Ectodermal cell (in vitro differentiated cells): ENCODE results near the gene TMED1.

ENCODE experiments used
- H3K27ac ChIP-seq: 2 replicates; pipeline ENCODE4 v1.7.0; 2013; ENCODE audit warnings: mild to moderate bottlenecking, low read depth, low read length; ENCODE audit not compliant: insufficient read depth, poor library complexity, severe bottlenecking
- H3K27me3 ChIP-seq: 2 replicates; pipeline ENCODE4 v1.7.0; 2013; ENCODE audit warnings: mild to moderate bottlenecking, low read length; ENCODE audit not compliant: insufficient read depth, control insufficient read depth, poor library complexity, severe bottlenecking
- H3K36me3 ChIP-seq: one replicate; pipeline ENCODE4 v1.7.0; 2013; ENCODE audit warnings: low read length; ENCODE audit not compliant: control insufficient read depth, insufficient read depth
- H3K4me1 ChIP-seq: one replicate; pipeline ENCODE4 v1.7.0; 2013; ENCODE audit warnings: low read length; ENCODE audit not compliant: control insufficient read depth, insufficient read depth
- H3K4me3 ChIP-seq: 2 replicates; pipeline ENCODE4 v1.7.0; 2013; ENCODE audit warnings: low read depth, low read length, control low read depth; ENCODE audit not compliant: insufficient read depth
- H3K9me3 ChIP-seq: 2 replicates; pipeline ENCODE4 v1.7.0; 2013; ENCODE audit warnings: mild to moderate bottlenecking, low read length, moderate library complexity; ENCODE audit not compliant: control insufficient read depth
- WGBS, 2 experiments: methylation state at CpG; one replicate each; pipeline ENCODE4 v1.1.7; 2013; ENCODE audit warnings: missing lambda C conversion rate in 2 of 2; 5-methylcytosine and 5-hydroxymethylcytosine counted together

Gene TMED1

GRCh38 chr19:10819124-10820060 is 16.6 kb downstream of the TMED1 start:
- H3K27ac ChIP-seq = no peak overlapping the region
- no peaks in the 10 kb centered on the region for H3K4me1 ChIP-seq
- no peaks in the 10 kb centered on the region for H3K27me3 ChIP-seq
- no peaks in the 10 kb centered on the region for H3K9me3 ChIP-seq
- WGBS, 2 experiments = 96 to 97% methylated on average over 26 to 27 of the region's 27 CpGs
- peaks cover 18% of the 10 kb centered on the region for H3K36me3 ChIP-seq
- H3K4me3 ChIP-seq = no peak overlapping the region

GRCh38 chr19:10818301-10819123 is 17.5 kb downstream of the TMED1 start:
- Histone ChIP-seq H3K27ac (no peak overlapping the region), H3K4me1 (no peaks in the 10 kb centered on the region), H3K27me3 (no peaks in the 10 kb centered on the region), H3K36me3 (peaks cover 11% of the 10 kb centered on the region), H3K9me3 (no peaks in the 10 kb centered on the region), H3K4me3 (no peak overlapping the region)
- 95% methylated on average over 19 of the region's 19 CpGs for WGBS, 2 experiments

- Histone ChIP-seq H3K27ac (no peak overlapping the region), H3K9me3 (no peaks in the 10 kb centered on the region), H3K36me3 (peaks cover 16% of the 10 kb centered on the region), H3K4me3 (no peak overlapping the region), H3K4me1 (no peaks in the 10 kb centered on the region), H3K27me3 (no peaks in the 10 kb centered on the region)
- 95 to 96% methylated on average over 42 of the region's 42 CpGs for WGBS, 2 experiments
Measured at GRCh38 chr19:10817291-10818038, 18.5 kb downstream of the TMED1 start.

DNA sequence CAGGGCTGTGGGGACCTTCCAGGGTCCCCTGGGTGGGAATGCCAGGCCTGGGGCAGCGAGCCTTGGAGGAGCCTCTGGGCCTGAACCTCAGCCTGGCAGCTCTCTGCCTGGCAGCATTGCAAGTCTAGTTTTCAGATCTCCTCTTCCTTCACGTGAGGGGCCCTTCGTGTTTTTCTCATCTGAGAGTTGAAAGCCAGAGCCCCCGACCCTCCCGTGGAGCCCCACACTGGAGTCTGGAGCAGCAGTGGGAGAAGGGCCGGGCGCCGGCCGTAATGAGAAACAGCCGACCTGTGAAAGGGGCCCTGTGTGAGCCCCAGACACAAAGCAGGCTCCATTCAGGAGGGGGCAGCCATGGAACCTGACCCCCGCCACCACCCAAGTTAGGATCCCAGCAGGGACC is 19.3 kb downstream of the TMED1 start:
- no peak overlapping the region for H3K27ac ChIP-seq
- H3K9me3 ChIP-seq = no peaks in the 10 kb centered on the region
- H3K36me3 ChIP-seq = peaks cover 16% of the 10 kb centered on the region
- no peaks in the 10 kb centered on the region for H3K27me3 ChIP-seq
- no peak overlapping the region for H3K4me3 ChIP-seq
- 93 to 94% methylated on average over 11 of the region's 11 CpGs for WGBS, 2 experiments
- H3K4me1 ChIP-seq = no peaks in the 10 kb centered on the region

- Histone ChIP-seq H3K4me3 (no peak overlapping the region), H3K36me3 (peaks cover 16% of the 10 kb centered on the region), H3K27ac (no peak overlapping the region), H3K4me1 (no peaks in the 10 kb centered on the region), H3K9me3 (no peaks in the 10 kb centered on the region), H3K27me3 (no peaks in the 10 kb centered on the region)
- 94 to 96% methylated on average over 21 of the region's 21 CpGs for WGBS, 2 experiments
Measured at GRCh38 chr19:10815969-10816644, 19.9 kb downstream of the TMED1 start.

- Histone ChIP-seq H3K36me3 (peaks cover 11% of the 10 kb centered on the region), H3K4me1 (no peaks in the 10 kb centered on the region), H3K27ac (no peak overlapping the region), H3K27me3 (no peaks in the 10 kb centered on the region), H3K9me3 (no peaks in the 10 kb centered on the region), H3K4me3 (no peak overlapping the region)
- 94% methylated on average over 9 of the region's 9 CpGs for WGBS, 2 experiments
Measured at GRCh38 chr19:10815007-10815536, 20.9 kb downstream of the TMED1 start.

- peaks cover 7% of the 10 kb centered on the region for H3K36me3 ChIP-seq
- no peaks in the 10 kb centered on the region for H3K9me3 ChIP-seq
- H3K27ac ChIP-seq = no peak overlapping the region
- 94 to 96% methylated on average over 9 of the region's 9 CpGs for WGBS, 2 experiments
- H3K4me3 ChIP-seq = no peak overlapping the region
- H3K27me3 ChIP-seq = no peaks in the 10 kb centered on the region
- no peaks in the 10 kb centered on the region for H3K4me1 ChIP-seq
Measured at GRCh38 chr19:10812902-10813404, 23.1 kb downstream of the TMED1 start.

DNA sequence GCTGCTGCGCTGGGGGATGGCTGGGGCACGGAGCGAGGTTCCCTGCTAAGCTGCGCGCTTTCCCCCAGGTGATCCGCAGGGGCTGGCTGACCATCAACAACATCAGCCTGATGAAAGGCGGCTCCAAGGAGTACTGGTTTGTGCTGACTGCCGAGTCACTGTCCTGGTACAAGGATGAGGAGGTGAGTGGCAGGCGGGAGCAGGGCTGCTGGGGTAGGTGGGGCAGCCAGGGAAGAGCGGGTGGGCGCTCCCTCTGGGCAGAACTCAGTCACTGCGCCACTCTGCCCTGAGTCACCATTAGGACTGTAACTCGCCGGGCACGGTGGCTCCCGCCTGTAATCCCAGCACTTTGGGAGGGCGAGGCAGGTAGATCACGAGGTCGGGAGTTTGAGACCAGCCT is 23.8 kb downstream of the TMED1 start:
- Histone ChIP-seq H3K27ac (no peak overlapping the region), H3K4me3 (no peak overlapping the region), H3K4me1 (no peaks in the 10 kb centered on the region), H3K36me3 (peaks cover 7% of the 10 kb centered on the region), H3K27me3 (no peaks in the 10 kb centered on the region), H3K9me3 (no peaks in the 10 kb centered on the region)
- WGBS, 2 experiments = 94 to 95% methylated on average over 19 of the region's 19 CpGs

- H3K27ac ChIP-seq = no peak overlapping the region
- peaks cover 5% of the 10 kb centered on the region for H3K36me3 ChIP-seq
- no peaks in the 10 kb centered on the region for H3K4me1 ChIP-seq
- no peaks in the 10 kb centered on the region for H3K9me3 ChIP-seq
- H3K4me3 ChIP-seq = no peak overlapping the region
- 94 to 95% methylated on average over 17 of the region's 17 CpGs for WGBS, 2 experiments
- H3K27me3 ChIP-seq = no peaks in the 10 kb centered on the region
Measured at GRCh38 chr19:10811391-10812111, 24.5 kb downstream of the TMED1 start.
